K562 (cell line): ENCODE measurements around the gene SNAPC5. TPM values are rescaled to one million over a fixed set of nuclear protein-coding genes. Genes with fewer than 3 reads are reported as not detected.

Source experiments
- BCOR ChIP-seq: fragments of 450-650 bp; IDR thresholded peaks from 2 replicates; pipeline ENCODE4 v1.6.1; 2016
- GATA2 ChIP-seq: sonication (generic); formaldehyde crosslinking; IDR thresholded peaks from 2 replicates; pipeline ENCODE4 v1.4.0; 2020; ENCODE audit warnings: mild to moderate bottlenecking, missing genetic modification reagents
- HINFP ChIP-seq: fragments of 450-650 bp; conservative IDR thresholded peaks from 2 replicates; pipeline ENCODE4 v1.6.1; 2016; ENCODE audit warnings: missing genetic modification characterization, low read depth, mild to moderate bottlenecking, control low read depth, missing compliant biosample characterization
- ILF3 ChIP-seq: fragments of 450-650 bp; IDR thresholded peaks from 2 replicates; pipeline ENCODE4 v1.6.1; 2018; ENCODE audit warnings: antibody characterized with exemption, mild to moderate bottlenecking, moderate library complexity, borderline replicate concordance
- NRF1 ChIP-seq, 2 experiments: fragments of 450-650 bp; IDR thresholded peaks in 1 of 2; conservative IDR thresholded peaks in 1 of 2; 2 replicates each; pipeline ENCODE4 v1.6.1; 2014; ENCODE audit warnings: mild to moderate bottlenecking in 2 of 2
- PURB ChIP-seq: sonication (generic); formaldehyde crosslinking; IDR thresholded peaks from 2 replicates; pipeline ENCODE4 v1.9.0; 2021; ENCODE audit warnings: low read depth, mild to moderate bottlenecking, missing genetic modification reagents
- SMAD3 ChIP-seq: fragments of 450-650 bp; formaldehyde crosslinking; conservative IDR thresholded peaks from 2 replicates; pipeline ENCODE4 v1.4.0; 2020; ENCODE audit warnings: mild to moderate bottlenecking
- SMARCE1 ChIP-seq: fragments of 450-650 bp; IDR thresholded peaks from 2 replicates; pipeline ENCODE4 v1.7.1; 2016; ENCODE audit warnings: mild to moderate bottlenecking
- SRSF9 ChIP-seq: fragments of 200-400 bp; formaldehyde crosslinking; IDR thresholded peaks from 2 replicates; pipeline ENCODE4 v1.6.1; 2017; ENCODE audit warnings: low read depth, low read length, borderline replicate concordance
- TBL1XR1 ChIP-seq, 2 experiments: IDR thresholded peaks; 2 replicates each; pipeline ENCODE4 v1.6.1; 2012; ENCODE audit warnings: improper control_type of control experiment in 2 of 2, low read length in 2 of 2, mild to moderate bottlenecking in 1 of 2
- ZNF318 ChIP-seq, 2 experiments: fragments of 450-650 bp; IDR thresholded peaks; 2 replicates each; pipeline ENCODE4 v1.6.1; 2016; ENCODE audit warnings: mild to moderate bottlenecking in 2 of 2, borderline replicate concordance in 1 of 2, low read depth in 1 of 2, moderate library complexity in 1 of 2
- polyA plus RNA-seq, 8 experiments: library from polyadenylated mRNA; depleted of rRNA in 4 of 8; stranded (reverse) in 5 of 8; unstranded in 3 of 8; fragments of >200 nt; fragmentation: Nextera tagmentation in 2 of 8; fragmentation: Illumina TruSeq in 1 of 8; extraction: Ambion mirVana in 2 of 8; extraction: Trizol in 1 of 8; gene quantifications; 2 replicates each; pipeline versions ENCODE4 v1.2.1 to v1.2.3, GENCODE V29; 2011 to 2014; ENCODE audit warnings: inconsistent platforms in 1 of 8, missing spikeins in 1 of 8
- total RNA-seq, 7 experiments: library from RNA; depleted of rRNA in 6 of 7; stranded (reverse); fragments of >200 nt in 6 of 7; fragmentation: Illumina TruSeq in 2 of 7; extraction: Trizol in 2 of 7; gene quantifications; 2 replicates each; pipeline versions ENCODE4 v1.2.1 to v1.2.3, GENCODE V29; 2011 to 2021; ENCODE audit warnings: low replicate concordance in 1 of 7
- TF ChIP-seq, protein P1 (sequence below): sonication (generic); formaldehyde crosslinking; IDR thresholded peaks from 2 replicates; pipeline ENCODE4 v1.8.0; 2022; ENCODE audit warnings: mild to moderate bottlenecking, missing genetic modification reagents

SNAPC5 gene
- total and polyA plus RNA-seq, 9 of the 15 experiments (the other 6 are each of a cell fraction or from before 2014, with no cell fraction given), result 52.8 to 155 (median 96.5) TPM

GRCh38 chr15:66505430-66505811, 7.9 kb upstream of the SNAPC5 start (continued):
- TF ChIP-seq ZNF318 (IDR thresholded peaks at IDR 0.05; ENCODE audit: borderline replicate concordance in 1 of 2, low read depth in 1 of 2) (no peak), SMARCE1 (no peak), BCOR (no peak), GATA2 (no peak), PURB (no peak), TBL1XR1 (IDR thresholded peaks at IDR 0.05; ENCODE audit: low read length in 2 of 2) (no peak), NRF1 (conservative IDR thresholded peaks at IDR 0.05 in 1 of 2, IDR thresholded peaks at IDR 0.05 in 1 of 2) (peak; percentile 11 to 44; a peak in 3 of 4 replicates), ILF3 (no peak), SRSF9 (no peak), SMAD3 (CRISPR knock-in tag) (no peak), HINFP (tag) (no peak)
- TF ChIP-seq, protein P1, sequence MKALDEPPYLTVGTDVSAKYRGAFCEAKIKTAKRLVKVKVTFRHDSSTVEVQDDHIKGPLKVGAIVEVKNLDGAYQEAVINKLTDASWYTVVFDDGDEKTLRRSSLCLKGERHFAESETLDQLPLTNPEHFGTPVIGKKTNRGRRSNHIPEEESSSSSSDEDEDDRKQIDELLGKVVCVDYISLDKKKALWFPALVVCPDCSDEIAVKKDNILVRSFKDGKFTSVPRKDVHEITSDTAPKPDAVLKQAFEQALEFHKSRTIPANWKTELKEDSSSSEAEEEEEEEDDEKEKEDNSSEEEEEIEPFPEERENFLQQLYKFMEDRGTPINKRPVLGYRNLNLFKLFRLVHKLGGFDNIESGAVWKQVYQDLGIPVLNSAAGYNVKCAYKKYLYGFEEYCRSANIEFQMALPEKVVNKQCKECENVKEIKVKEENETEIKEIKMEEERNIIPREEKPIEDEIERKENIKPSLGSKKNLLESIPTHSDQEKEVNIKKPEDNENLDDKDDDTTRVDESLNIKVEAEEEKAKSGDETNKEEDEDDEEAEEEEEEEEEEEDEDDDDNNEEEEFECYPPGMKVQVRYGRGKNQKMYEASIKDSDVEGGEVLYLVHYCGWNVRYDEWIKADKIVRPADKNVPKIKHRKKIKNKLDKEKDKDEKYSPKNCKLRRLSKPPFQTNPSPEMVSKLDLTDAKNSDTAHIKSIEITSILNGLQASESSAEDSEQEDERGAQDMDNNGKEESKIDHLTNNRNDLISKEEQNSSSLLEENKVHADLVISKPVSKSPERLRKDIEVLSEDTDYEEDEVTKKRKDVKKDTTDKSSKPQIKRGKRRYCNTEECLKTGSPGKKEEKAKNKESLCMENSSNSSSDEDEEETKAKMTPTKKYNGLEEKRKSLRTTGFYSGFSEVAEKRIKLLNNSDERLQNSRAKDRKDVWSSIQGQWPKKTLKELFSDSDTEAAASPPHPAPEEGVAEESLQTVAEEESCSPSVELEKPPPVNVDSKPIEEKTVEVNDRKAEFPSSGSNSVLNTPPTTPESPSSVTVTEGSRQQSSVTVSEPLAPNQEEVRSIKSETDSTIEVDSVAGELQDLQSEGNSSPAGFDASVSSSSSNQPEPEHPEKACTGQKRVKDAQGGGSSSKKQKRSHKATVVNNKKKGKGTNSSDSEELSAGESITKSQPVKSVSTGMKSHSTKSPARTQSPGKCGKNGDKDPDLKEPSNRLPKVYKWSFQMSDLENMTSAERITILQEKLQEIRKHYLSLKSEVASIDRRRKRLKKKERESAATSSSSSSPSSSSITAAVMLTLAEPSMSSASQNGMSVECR (CRISPR knock-in tag), result 0 out of 2 replicates have a peak, but pooled peaks have one; percentile 28
